Stimulated activated naive CD4-positive, alpha-beta T cell (primary cell): ENCODE data around the gene PUS7.
"Not testable (repeated sequence)": the region's sequence is repeated elsewhere in the genome, so short reads cannot be mapped to it uniquely, and the experiment has no call there.

Experiments
- DNase-seq, 6 experiments: peaks; one replicate each; lab custom pipeline; 2025; lab: John Stamatoyannopoulos, UW

Gene PUS7

GRCh38 chr7:105521717-105522463, at the start of gene PUS7:
Gene PUS7, minus strand, starts transcription at chr7:105522271. Its CDS starts 13,759 bp downstream, at chr7:105508512.
- DNase-seq = peak; percentile 48 to 81 (median 70)

GRCh38 chr7:105567821-105568220, 45.8 kb upstream of the PUS7 start:
- no peak for DNase-seq

- no peak for DNase-seq
These were observed 45.0 kb upstream of the PUS7 start for GRCh38 chr7:105567024-105567423.

GRCh38 chr7:105565190-105565589, 43.1 kb upstream of the PUS7 start:
- no peak for DNase-seq

GRCh38 chr7:105559926-105560325, 37.9 kb upstream of the PUS7 start:
- DNase-seq = no peak

- no peak for DNase-seq
These were observed 16.3 kb upstream of the PUS7 start for GRCh38 chr7:105538339-105538738.

GRCh38 chr7:105532709-105533460, 10.8 kb upstream of the PUS7 start:
- DNase-seq = no peak

GRCh38 chr7:105531792-105532671, 10.0 kb upstream of the PUS7 start, which contains the start of gene RINT1:
Gene RINT1, plus strand, starts transcription at chr7:105532201. Its CDS starts 115 bp downstream, at chr7:105532316.
- peak; percentile 62 to 84 (median 77) for DNase-seq

GRCh38 chr7:105530546-105530945, 8.5 kb upstream of the PUS7 start:
- no peak for DNase-seq

- DNase-seq = no peak
These were observed 8.1 kb upstream of the PUS7 start for GRCh38 chr7:105530126-105530525.

- DNase-seq = not testable (repeated sequence)
These were observed 5.7 kb upstream of the PUS7 start for GRCh38 chr7:105527737-105528136.

GRCh38 chr7:105524840-105525239, 2.8 kb upstream of the PUS7 start:
- DNase-seq = no peak

GRCh38 chr7:105524423-105524822, 2.4 kb upstream of the PUS7 start:
- DNase-seq = not testable (repeated sequence)

GRCh38 chr7:105521027-105521716, 899 bp downstream of the PUS7 start:
- peak in 3 of 6 experiments; percentile 22 to 29 (median 28) for DNase-seq

- DNase-seq = not testable (repeated sequence)
These were observed 1.5 kb downstream of the PUS7 start for GRCh38 chr7:105520620-105521019.

- no peak for DNase-seq
These were observed 2.7 kb downstream of the PUS7 start for GRCh38 chr7:105519353-105519752.

- not testable (repeated sequence) for DNase-seq
These were observed 6.5 kb downstream of the PUS7 start for GRCh38 chr7:105515610-105516009.

- DNase-seq = no peak
These were observed 9.0 kb downstream of the PUS7 start for GRCh38 chr7:105512926-105513526.

- no peak for DNase-seq
These were observed 9.7 kb downstream of the PUS7 start for GRCh38 chr7:105512415-105512814.

GRCh38 chr7:105502173-105502572, 19.9 kb downstream of the PUS7 start:
- DNase-seq = no peak

GRCh38 chr7:105497016-105497415, 25.1 kb downstream of the PUS7 start:
- DNase-seq = no peak
